ENCODE results near the gene LMO1.

The LMO1 gene

DNA sequence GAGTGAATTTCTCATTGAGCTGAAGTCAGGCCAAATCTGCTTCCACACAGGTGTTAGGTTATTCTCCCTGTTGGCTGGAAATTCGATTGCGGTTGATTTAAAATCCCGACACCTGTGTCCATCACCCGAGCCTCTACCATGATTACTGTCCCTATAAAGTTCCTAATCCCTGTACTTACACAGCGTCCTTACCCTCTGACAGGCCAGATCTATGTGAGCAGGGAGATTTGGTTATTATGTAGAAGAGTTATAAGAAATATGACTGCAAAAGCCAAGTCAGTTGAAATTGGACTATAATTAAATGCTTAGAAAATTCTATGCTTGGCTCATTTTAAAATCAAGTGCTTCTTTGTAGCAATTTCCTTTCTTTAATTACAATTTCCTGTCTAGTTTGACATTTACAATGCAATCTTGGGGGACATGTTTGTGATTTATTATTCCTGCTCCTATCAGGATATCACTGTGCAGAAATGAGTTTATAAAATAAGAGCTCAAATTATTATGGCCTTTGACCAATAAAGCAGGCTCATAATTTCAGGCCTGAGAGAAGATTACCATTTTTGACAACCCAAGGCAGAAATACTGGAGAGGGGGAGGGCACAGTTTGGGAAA is 32.5 kb upstream of the LMO1 start:
- no peak overlapping the region for H3K4me3 ChIP-seq (replicated peaks; ENCODE audit: insufficient read depth, low read length)
- no peak for TF ChIP-seq GABPA (IDR thresholded peaks at IDR 0.05; ENCODE audit: low read depth)
- TF ChIP-seq SPI1 (IDR thresholded peaks at IDR 0.05; ENCODE audit: borderline replicate concordance, low read depth) = no peak
- TF ChIP-seq, protein P1, sequence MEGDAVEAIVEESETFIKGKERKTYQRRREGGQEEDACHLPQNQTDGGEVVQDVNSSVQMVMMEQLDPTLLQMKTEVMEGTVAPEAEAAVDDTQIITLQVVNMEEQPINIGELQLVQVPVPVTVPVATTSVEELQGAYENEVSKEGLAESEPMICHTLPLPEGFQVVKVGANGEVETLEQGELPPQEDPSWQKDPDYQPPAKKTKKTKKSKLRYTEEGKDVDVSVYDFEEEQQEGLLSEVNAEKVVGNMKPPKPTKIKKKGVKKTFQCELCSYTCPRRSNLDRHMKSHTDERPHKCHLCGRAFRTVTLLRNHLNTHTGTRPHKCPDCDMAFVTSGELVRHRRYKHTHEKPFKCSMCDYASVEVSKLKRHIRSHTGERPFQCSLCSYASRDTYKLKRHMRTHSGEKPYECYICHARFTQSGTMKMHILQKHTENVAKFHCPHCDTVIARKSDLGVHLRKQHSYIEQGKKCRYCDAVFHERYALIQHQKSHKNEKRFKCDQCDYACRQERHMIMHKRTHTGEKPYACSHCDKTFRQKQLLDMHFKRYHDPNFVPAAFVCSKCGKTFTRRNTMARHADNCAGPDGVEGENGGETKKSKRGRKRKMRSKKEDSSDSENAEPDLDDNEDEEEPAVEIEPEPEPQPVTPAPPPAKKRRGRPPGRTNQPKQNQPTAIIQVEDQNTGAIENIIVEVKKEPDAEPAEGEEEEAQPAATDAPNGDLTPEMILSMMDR (IDR thresholded peaks at IDR 0.05; ENCODE audit: insufficient read depth, low read length) = no peak
- TF ChIP-seq POLR2AphosphoS5 (IDR thresholded peaks at IDR 0.05; ENCODE audit: low read depth) = no peak
- no peak for TF ChIP-seq REST (IDR thresholded peaks at IDR 0.05; ENCODE audit: insufficient replicate concordance, low read depth)
- H3K27ac ChIP-seq (replicated peaks) = no peak overlapping the region
- H3K27me3 ChIP-seq (ENCODE audit: insufficient read depth, poor library complexity, severe bottlenecking) = no peaks in the 10 kb centered on the region
- no peak for DNase-seq (ENCODE audit: low read depth in 1 of 2, low spot score in 1 of 2)

- H3K27me3 ChIP-seq (ENCODE audit: insufficient read depth, poor library complexity, severe bottlenecking) = no peaks in the 10 kb centered on the region
- no peak overlapping the region for H3K27ac ChIP-seq (replicated peaks)
- DNase-seq (ENCODE audit: low read depth in 1 of 2, low spot score in 1 of 2) = no peak
- H3K4me3 ChIP-seq (replicated peaks; ENCODE audit: insufficient read depth, low read length) = no peak overlapping the region
- TF ChIP-seq, protein P1 (IDR thresholded peaks at IDR 0.05; ENCODE audit: insufficient read depth, low read length) = no peak
- TF ChIP-seq SPI1 (IDR thresholded peaks at IDR 0.05; ENCODE audit: borderline replicate concordance, low read depth) (no peak), GABPA (IDR thresholded peaks at IDR 0.05; ENCODE audit: low read depth) (no peak)
Measured at GRCh38 chr11:8294251-8294935, 30.7 kb upstream of the LMO1 start.

- TF ChIP-seq, protein P1 (IDR thresholded peaks at IDR 0.05; ENCODE audit: insufficient read depth, low read length) = no peak
- TF ChIP-seq SPI1 (IDR thresholded peaks at IDR 0.05; ENCODE audit: borderline replicate concordance, low read depth) (no peak), REST (IDR thresholded peaks at IDR 0.05; ENCODE audit: insufficient replicate concordance, low read depth) (no peak), POLR2AphosphoS5 (IDR thresholded peaks at IDR 0.05; ENCODE audit: low read depth) (no peak), GABPA (IDR thresholded peaks at IDR 0.05; ENCODE audit: low read depth) (no peak)
- no peak for DNase-seq (ENCODE audit: low read depth in 1 of 2, low spot score in 1 of 2)
- Histone ChIP-seq H3K4me3 (replicated peaks; ENCODE audit: insufficient read depth, low read length) (no peak overlapping the region), H3K27ac (replicated peaks) (no peak overlapping the region), H3K27me3 (ENCODE audit: insufficient read depth, poor library complexity, severe bottlenecking) (no peaks in the 10 kb centered on the region)
Measured at GRCh38 chr11:8293171-8293570, 29.5 kb upstream of the LMO1 start.

All from HL-60 (cell line).